Endodermal cell (in vitro differentiated cells): ENCODE results near the gene MACROD2. TPM values are rescaled to one million over a fixed set of nuclear protein-coding genes. Genes with fewer than 3 reads are reported as not detected.

Experiments
- DNase-seq: peaks from one replicate; pipeline ENCODE4 v3.0.0-alpha.2; 2017
- H3K27ac ChIP-seq: 2 replicates; pipeline ENCODE4 v1.5.1; 2013; ENCODE audit warnings: mild to moderate bottlenecking, low read depth, low read length, moderate library complexity
- H3K27me3 ChIP-seq: 2 replicates; pipeline ENCODE4 v1.6.1; 2013; ENCODE audit warnings: mild to moderate bottlenecking, low read length, moderate library complexity; ENCODE audit not compliant: insufficient read depth, control insufficient read depth, poor library complexity, severe bottlenecking
- H3K36me3 ChIP-seq: 2 replicates; pipeline ENCODE4 v1.7.0; 2013; ENCODE audit warnings: mild to moderate bottlenecking, low read length, moderate library complexity; ENCODE audit not compliant: control insufficient read depth, insufficient read depth
- H3K4me1 ChIP-seq: one replicate; pipeline ENCODE4 v1.7.0; 2013; ENCODE audit warnings: low read length; ENCODE audit not compliant: control insufficient read depth, insufficient read depth
- H3K4me3 ChIP-seq: 2 replicates; pipeline ENCODE4 v1.5.1; 2013; ENCODE audit warnings: mild to moderate bottlenecking, low read length, moderate library complexity
- H3K9ac ChIP-seq: 2 replicates; pipeline ENCODE4 v1.6.1; 2013; ENCODE audit warnings: mild to moderate bottlenecking, low read length, moderate library complexity; ENCODE audit not compliant: poor library complexity, severe bottlenecking; ENCODE audit errors: extremely low read depth
- H3K9me3 ChIP-seq: 2 replicates; pipeline ENCODE4 v1.6.1; 2013; ENCODE audit warnings: mild to moderate bottlenecking, low read length, moderate library complexity; ENCODE audit not compliant: control insufficient read depth
- H3K27ac Mint-ChIP-seq: 2 replicates; pipeline ENCODE4 v1.8.0; 2020; ENCODE audit warnings: mixed read lengths
- H3K27me3 Mint-ChIP-seq: 2 replicates; pipeline ENCODE4 v1.8.0; 2021; ENCODE audit warnings: mild to moderate bottlenecking, mixed read lengths; ENCODE audit not compliant: insufficient read depth
- H3K36me3 Mint-ChIP-seq: 2 replicates; pipeline ENCODE4 v1.8.0; 2020; ENCODE audit warnings: low read depth, mixed read lengths
- H3K4me1 Mint-ChIP-seq: 2 replicates; pipeline ENCODE4 v1.8.0; 2020; ENCODE audit warnings: mixed read lengths
- H3K4me3 Mint-ChIP-seq: 2 replicates; pipeline ENCODE4 v1.8.0; 2020; ENCODE audit warnings: mild to moderate bottlenecking, moderate library complexity, mixed read lengths
- H3K9me3 Mint-ChIP-seq: 2 replicates; pipeline ENCODE4 v1.8.0; 2020; ENCODE audit warnings: mild to moderate bottlenecking, mixed read lengths
- CTCF ChIP-seq: fragments of 200-600 bp; sonication (generic); conservative IDR thresholded peaks from 2 replicates; pipeline ENCODE4 v1.5.0; 2021; ENCODE audit warnings: antibody characterized with exemption, mild to moderate bottlenecking
- WGBS, 2 experiments: methylation state at CpG; one replicate each; pipeline versions ENCODE4 v1.1.5 to v1.1.7; 2013; ENCODE audit warnings: missing lambda C conversion rate in 2 of 2, mixed read lengths in 1 of 2; ENCODE audit not compliant: insufficient coverage in 1 of 2, insufficient read length in 1 of 2; 5-methylcytosine and 5-hydroxymethylcytosine counted together
- total RNA-seq, 2 donors: library from RNA; stranded (reverse); fragmentation: NEBNext Ultra II Directional in 1 of 2; extraction: Animal tissue kit (Norgen Biotek cat#: 25700) in 1 of 2; gene quantifications; 2 replicates in 1 of 2; 3 replicates in 1 of 2; pipeline ENCODE4 v1.2.1, GENCODE V29; 2021

Gene MACROD2
- total RNA-seq, 2 donors from 2014 or later, result 2.3 to 4.8 TPM

DNA sequence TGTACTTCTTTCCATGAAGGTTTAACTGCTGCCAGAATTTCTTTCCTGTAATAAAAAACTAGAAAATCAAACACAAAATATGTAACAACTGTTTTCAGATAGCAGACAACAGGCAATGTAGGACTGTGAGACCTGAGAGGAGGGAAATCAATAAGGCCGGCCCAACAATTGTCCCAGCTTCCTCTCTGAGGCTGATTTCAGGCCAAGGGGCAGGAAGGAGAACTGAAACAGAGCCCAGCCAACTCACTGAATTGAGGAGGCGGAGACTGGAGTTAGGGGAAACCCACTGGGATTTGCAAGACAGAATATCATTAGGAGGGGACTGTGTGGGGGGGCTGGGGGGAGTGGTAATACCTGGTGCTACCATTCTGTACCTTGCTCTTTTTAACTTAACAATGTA, 299.9 kb downstream of the MACROD2 start:
- Histone ChIP-seq H3K4me1 (no peaks in the 10 kb centered on the region), H3K36me3 (no peaks in the 10 kb centered on the region), H3K27ac (no peak overlapping the region), H3K9me3 (no peaks in the 10 kb centered on the region), H3K9ac (no peak overlapping the region), H3K4me3 (no peak overlapping the region), H3K27me3 (no peaks in the 10 kb centered on the region)
- no peak overlapping the region for H3K4me3 Mint-ChIP-seq
- no peaks in the 10 kb centered on the region for H3K36me3 Mint-ChIP-seq
- no peak for DNase-seq
- no peak overlapping the region for H3K27ac Mint-ChIP-seq
- no peak for TF ChIP-seq CTCF
- no peaks in the 10 kb centered on the region for H3K4me1 Mint-ChIP-seq
- WGBS, 2 experiments, result 46 to 88% methylated on average over 1 to 2 of the region's 2 CpGs
- no peaks in the 10 kb centered on the region for H3K9me3 Mint-ChIP-seq
- no peaks in the 10 kb centered on the region for H3K27me3 Mint-ChIP-seq

- no peaks in the 10 kb centered on the region for H3K4me1 Mint-ChIP-seq
- H3K9ac ChIP-seq, result no peak overlapping the region
- no peaks in the 10 kb centered on the region for H3K9me3 ChIP-seq
Observed at GRCh38 chr20:14295770-14296309, 300.5 kb downstream of the MACROD2 start.

GRCh38 chr20:14299831-14300230, 304.5 kb downstream of the MACROD2 start:
- 97% methylated on average over 4 of the region's 4 CpGs; no CpG with 5 or more reads in 1 of the 2 experiments for WGBS, 2 experiments
- no peak overlapping the region for H3K27ac Mint-ChIP-seq
- no peaks in the 10 kb centered on the region for H3K27me3 Mint-ChIP-seq
- H3K9me3 ChIP-seq, result no peaks in the 10 kb centered on the region
- H3K27ac ChIP-seq, result no peak overlapping the region
- DNase-seq, result no peak
- H3K4me3 Mint-ChIP-seq, result no peak overlapping the region
- no peaks in the 10 kb centered on the region for H3K4me1 ChIP-seq
- no peaks in the 10 kb centered on the region for H3K36me3 ChIP-seq
- no peak for TF ChIP-seq CTCF
- H3K9me3 Mint-ChIP-seq, result no peaks in the 10 kb centered on the region
- H3K27me3 ChIP-seq, result no peaks in the 10 kb centered on the region
- H3K4me1 Mint-ChIP-seq, result no peaks in the 10 kb centered on the region
- H3K9ac ChIP-seq, result no peak overlapping the region
- no peaks in the 10 kb centered on the region for H3K36me3 Mint-ChIP-seq
- no peak overlapping the region for H3K4me3 ChIP-seq

More at GRCh38 chr20:14295770-14296309, 300.5 kb downstream of the MACROD2 start:
- 42 to 50% methylated on average over 2 of the region's 3 CpGs for WGBS, 2 experiments
- Histone ChIP-seq H3K36me3 (no peaks in the 10 kb centered on the region), H3K27me3 (no peaks in the 10 kb centered on the region), H3K4me1 (no peaks in the 10 kb centered on the region), H3K4me3 (no peak overlapping the region), H3K27ac (no peak overlapping the region)
- Mint-ChIP-seq H3K9me3 (no peaks in the 10 kb centered on the region), H3K4me3 (no peak overlapping the region), H3K27me3 (no peaks in the 10 kb centered on the region), H3K27ac (no peak overlapping the region), H3K36me3 (no peaks in the 10 kb centered on the region)
- no peak for DNase-seq
- TF ChIP-seq CTCF, result no peak
